ENCODE measurements around the gene SCAMP2.

DNA sequence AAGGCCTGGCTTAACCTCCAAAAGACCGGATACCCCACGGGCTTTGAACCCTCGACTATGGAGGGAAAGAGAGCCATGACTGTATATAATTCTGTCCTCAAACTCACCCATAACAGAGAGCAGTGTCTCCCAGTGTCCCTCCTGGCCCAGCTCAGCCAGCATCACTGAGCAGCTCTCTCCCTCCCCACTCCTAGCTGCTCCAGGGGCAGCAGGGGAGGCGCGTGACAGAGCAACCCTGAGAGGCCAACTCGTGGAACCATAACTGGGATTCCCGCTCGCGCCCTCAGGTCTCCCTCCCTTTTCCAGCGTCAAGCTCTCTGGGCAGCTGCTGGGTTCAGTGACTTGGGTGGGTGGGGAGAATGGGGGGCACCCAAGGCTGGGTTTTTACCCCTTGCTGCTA, 47.3 kb downstream of the SCAMP2 start:
- TF ChIP-seq, protein P1, sequence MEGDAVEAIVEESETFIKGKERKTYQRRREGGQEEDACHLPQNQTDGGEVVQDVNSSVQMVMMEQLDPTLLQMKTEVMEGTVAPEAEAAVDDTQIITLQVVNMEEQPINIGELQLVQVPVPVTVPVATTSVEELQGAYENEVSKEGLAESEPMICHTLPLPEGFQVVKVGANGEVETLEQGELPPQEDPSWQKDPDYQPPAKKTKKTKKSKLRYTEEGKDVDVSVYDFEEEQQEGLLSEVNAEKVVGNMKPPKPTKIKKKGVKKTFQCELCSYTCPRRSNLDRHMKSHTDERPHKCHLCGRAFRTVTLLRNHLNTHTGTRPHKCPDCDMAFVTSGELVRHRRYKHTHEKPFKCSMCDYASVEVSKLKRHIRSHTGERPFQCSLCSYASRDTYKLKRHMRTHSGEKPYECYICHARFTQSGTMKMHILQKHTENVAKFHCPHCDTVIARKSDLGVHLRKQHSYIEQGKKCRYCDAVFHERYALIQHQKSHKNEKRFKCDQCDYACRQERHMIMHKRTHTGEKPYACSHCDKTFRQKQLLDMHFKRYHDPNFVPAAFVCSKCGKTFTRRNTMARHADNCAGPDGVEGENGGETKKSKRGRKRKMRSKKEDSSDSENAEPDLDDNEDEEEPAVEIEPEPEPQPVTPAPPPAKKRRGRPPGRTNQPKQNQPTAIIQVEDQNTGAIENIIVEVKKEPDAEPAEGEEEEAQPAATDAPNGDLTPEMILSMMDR (IDR thresholded peaks at IDR 0.05; ENCODE audit: low read depth, low read length, missing input control): no peak
- TF ChIP-seq RAD21 (IDR thresholded peaks at IDR 0.05): no peak
- no peak for TF ChIP-seq FOXA1 (IDR thresholded peaks at IDR 0.05)
- TF ChIP-seq NR2F2 (IDR thresholded peaks at IDR 0.05): no peak
- no peak for TF ChIP-seq SP1 (IDR thresholded peaks at IDR 0.05)
- no peak for TF ChIP-seq TAF1 (conservative IDR thresholded peaks at IDR 0.05)
- TF ChIP-seq JUND (IDR thresholded peaks at IDR 0.05): no peak
- TF ChIP-seq, protein P2, sequence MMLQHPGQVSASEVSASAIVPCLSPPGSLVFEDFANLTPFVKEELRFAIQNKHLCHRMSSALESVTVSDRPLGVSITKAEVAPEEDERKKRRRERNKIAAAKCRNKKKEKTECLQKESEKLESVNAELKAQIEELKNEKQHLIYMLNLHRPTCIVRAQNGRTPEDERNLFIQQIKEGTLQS (IDR thresholded peaks at IDR 0.05): no peak
- TF ChIP-seq EGR1 (IDR thresholded peaks at IDR 0.05; ENCODE audit: low read depth in 2 of 2): no peak
- no peak for TF ChIP-seq GABPA (IDR thresholded peaks at IDR 0.05 in 1 of 2, conservative IDR thresholded peaks at IDR 0.05 in 1 of 2)

All from liver (tissue), 3 donors.